Pancreas (tissue), 10 donors: ENCODE measurements around the gene GAD1. TPM values are rescaled to one million over a fixed set of nuclear protein-coding genes. Genes with fewer than 3 reads are reported as not detected.

Source experiments
- ATAC-seq, 4 donors: fragments of 200-7000 bp; cut with Tn5 transposase; one replicate each; pipeline versions ENCODE4 v1.8.0 to v1.9.1; 2020; ENCODE audit warnings: mild to moderate bottlenecking in 4 of 4, moderate library complexity in 4 of 4
- DNase-seq, 6 donors: peaks; one replicate each; pipeline ENCODE4 v3.0.0-alpha.2; 2020
- FAIRE-seq: peaks from 2 replicates; lab custom pipeline; 2012; peaks lifted over from hg19 to GRCh38; lab: Jason Lieb, UNC
- H3K27ac ChIP-seq, 4 donors: fragments of 200-600 bp; sonication (generic); 1 replicate in 3 of 4; 2 replicates in 1 of 4; pipeline versions ENCODE4 v1.5.0 to v1.8.0; 2020
- H3K27me3 ChIP-seq, 4 donors: fragments of 200-600 bp; one replicate each; pipeline ENCODE4 v1.8.0; 2021
- H3K36me3 ChIP-seq, 3 donors: fragments of 200-600 bp; sonication (generic) in 1 of 3; one replicate each; pipeline versions ENCODE4 v1.5.0 to v1.8.0; 2020 to 2021
- H3K4me1 ChIP-seq, 3 donors: fragments of 200-600 bp; one replicate each; pipeline ENCODE4 v1.8.0; 2021
- H3K4me3 ChIP-seq, 4 donors: fragments of 200-600 bp; sonication (generic) in 2 of 4; one replicate each; pipeline versions ENCODE4 v1.5.0 to v1.8.0; 2020 to 2021
- H3K9me3 ChIP-seq, 4 donors: fragments of 200-600 bp; one replicate each; pipeline ENCODE4 v1.8.0; 2021
- WGBS, 2 donors: extraction: QIAGEN DNeasy Blood & Tissue Kit; methylation state at CpG; one replicate each; pipeline ENCODE4 v1.1.7; 2013; 5-methylcytosine and 5-hydroxymethylcytosine counted together
- intact Hi-C, 3 donors: fragments of 100-400 bp; cut with DNase I; formaldehyde crosslinking; loops; one replicate each; pipeline versions ENCODE4 v1.11.1 to v1.14.2; 2022
- polyA plus RNA-seq, 2 donors: library from polyadenylated mRNA; stranded (reverse); fragments of 200-250 nt; gene quantifications; one replicate each; pipeline ENCODE4 v1.2.3, GENCODE V29; 2013
- total RNA-seq, 6 donors: library from RNA; stranded (reverse); fragmentation: NEBNext Ultra II Directional in 4 of 6; extraction: Animal tissue kit (Norgen Biotek cat#: 25700) in 4 of 6; gene quantifications; one replicate each; pipeline versions ENCODE4 v1.2.1 to v1.2.4, GENCODE V29; 2021 to 2023
- TF ChIP-seq, protein P1 (sequence below), 4 donors: fragments of 200-600 bp; sonication (generic) in 3 of 4; IDR thresholded peaks; one replicate each; pipeline versions ENCODE4 v1.5.0 to v1.8.0; 2021; ENCODE audit warnings: antibody characterized with exemption in 4 of 4
- donor health status: healthy with polysubstance abuse.
- donor health status: DM: no; HTN: no; CAD: no; lungs with moderate emphysema.
- donor health status: DM: no; HTN: no; CAD: no.
- donor health status: control.
- donor health status: control.
- donor health status: Bipolar disorder and iron deficiency.
- donor health status: DM: yes; HTN: yes; CAD: no.
- donor health status: DM: no; HTN: no; CAD: no.
- donor health status: DM: no; HTN: no; CAD: no.
- donor health status: DM: yes; HTN: yes; CAD: no.

Gene GAD1
- total and polyA plus RNA-seq, 8 donors, result 0.17 to 1.0 (median 0.35) TPM

DNA sequence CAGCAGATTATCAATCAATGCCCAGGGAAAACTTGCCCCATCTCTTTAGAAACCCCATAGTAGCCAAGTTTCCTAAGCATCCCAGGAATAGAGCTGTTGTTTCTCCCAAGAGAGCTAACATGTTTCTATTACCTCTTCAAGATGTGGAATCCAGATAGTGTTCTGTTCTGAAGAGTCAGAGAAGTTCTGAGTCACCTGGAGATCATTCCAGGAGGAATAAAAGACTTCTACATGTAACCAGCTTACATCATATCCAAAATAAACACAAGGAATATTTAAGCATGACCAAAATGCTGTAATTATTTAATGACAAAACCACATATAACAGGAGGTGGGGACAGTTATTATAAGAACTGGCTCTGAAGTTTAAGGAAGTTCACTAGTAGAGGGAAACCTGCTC lies 61.4 kb downstream of the GAD1 start:
- TF ChIP-seq, protein P1, sequence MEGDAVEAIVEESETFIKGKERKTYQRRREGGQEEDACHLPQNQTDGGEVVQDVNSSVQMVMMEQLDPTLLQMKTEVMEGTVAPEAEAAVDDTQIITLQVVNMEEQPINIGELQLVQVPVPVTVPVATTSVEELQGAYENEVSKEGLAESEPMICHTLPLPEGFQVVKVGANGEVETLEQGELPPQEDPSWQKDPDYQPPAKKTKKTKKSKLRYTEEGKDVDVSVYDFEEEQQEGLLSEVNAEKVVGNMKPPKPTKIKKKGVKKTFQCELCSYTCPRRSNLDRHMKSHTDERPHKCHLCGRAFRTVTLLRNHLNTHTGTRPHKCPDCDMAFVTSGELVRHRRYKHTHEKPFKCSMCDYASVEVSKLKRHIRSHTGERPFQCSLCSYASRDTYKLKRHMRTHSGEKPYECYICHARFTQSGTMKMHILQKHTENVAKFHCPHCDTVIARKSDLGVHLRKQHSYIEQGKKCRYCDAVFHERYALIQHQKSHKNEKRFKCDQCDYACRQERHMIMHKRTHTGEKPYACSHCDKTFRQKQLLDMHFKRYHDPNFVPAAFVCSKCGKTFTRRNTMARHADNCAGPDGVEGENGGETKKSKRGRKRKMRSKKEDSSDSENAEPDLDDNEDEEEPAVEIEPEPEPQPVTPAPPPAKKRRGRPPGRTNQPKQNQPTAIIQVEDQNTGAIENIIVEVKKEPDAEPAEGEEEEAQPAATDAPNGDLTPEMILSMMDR (IDR thresholded peaks at IDR 0.05), result no peak
- Histone ChIP-seq H3K4me1 (no peaks in the 10 kb centered on the region), H3K36me3 (no peaks in the 10 kb centered on the region), H3K27me3 (no peaks in the 10 kb centered on the region), H3K27ac (peak overlapping the region in 1 of 4 donors; percentile 12), H3K4me3 (no peak overlapping the region), H3K9me3 (no peaks in the 10 kb centered on the region)
- intact Hi-C loops, result no loop called here
- DNase-seq (no peak), FAIRE-seq (no peak), ATAC-seq (peak in 2 of 4 donors; percentile 30 to 35)

DNA sequence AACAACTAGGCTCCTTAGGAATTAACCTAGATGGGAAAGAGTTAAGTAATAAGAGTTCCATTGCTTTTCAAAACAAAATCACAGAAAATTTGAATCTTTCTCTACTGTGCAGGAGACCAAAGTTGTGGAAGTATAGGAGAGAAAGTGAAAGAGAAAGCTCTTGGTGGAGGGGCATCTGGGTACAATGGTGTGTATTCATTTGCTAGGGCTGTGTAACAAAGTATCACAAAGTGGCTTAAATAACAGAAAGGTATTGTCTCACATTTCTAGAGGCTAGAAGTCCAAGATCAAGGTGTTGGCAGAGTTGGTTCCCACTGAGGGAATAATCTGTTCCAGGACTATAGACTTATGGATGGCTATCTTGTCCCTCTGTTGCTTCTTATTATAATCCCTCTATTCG lies 61.8 kb downstream of the GAD1 start:
- no peak overlapping the region for H3K4me3 ChIP-seq
- no peaks in the 10 kb centered on the region for H3K36me3 ChIP-seq
- no peak for FAIRE-seq
- no peaks in the 10 kb centered on the region for H3K27me3 ChIP-seq
- peak overlapping the region in 1 of 4 donors; percentile 12 for H3K27ac ChIP-seq
- WGBS, 2 donors, result 71 to 73% methylated on average over 1 of the region's 1 CpG
- H3K9me3 ChIP-seq, result no peaks in the 10 kb centered on the region
- ATAC-seq, result peak in 3 of 4 donors; percentile 51 to 75 (median 62)
- intact Hi-C loops, result no loop called here
- no peak for DNase-seq
- TF ChIP-seq, protein P1 (IDR thresholded peaks at IDR 0.05), result no peak
- H3K4me1 ChIP-seq, result no peaks in the 10 kb centered on the region

DNA sequence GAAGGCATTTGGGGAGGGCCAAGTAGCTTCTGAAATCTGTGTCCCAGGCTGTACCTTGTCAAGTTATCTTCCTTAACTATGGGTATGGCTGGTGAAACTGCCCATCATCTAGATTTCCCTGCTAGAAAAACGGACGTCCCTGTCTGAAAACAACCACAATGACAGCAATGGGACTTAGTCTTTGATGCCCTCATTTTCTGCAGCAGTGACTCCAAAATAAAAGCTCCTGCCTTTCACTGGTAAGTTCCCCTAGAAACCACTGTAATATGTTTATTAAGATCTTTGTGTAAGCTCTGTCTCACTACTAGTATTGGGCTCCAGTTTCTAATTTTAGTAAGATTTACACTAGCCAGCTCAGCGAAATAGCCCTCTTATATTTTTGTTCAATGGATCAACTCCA lies 65.2 kb downstream of the GAD1 start:
- FAIRE-seq, result no peak
- 55 to 70% methylated on average over 3 of the region's 3 CpGs for WGBS, 2 donors
- no peak overlapping the region for H3K27ac ChIP-seq
- TF ChIP-seq, protein P1 (IDR thresholded peaks at IDR 0.05), result no peak
- no peaks in the 10 kb centered on the region for H3K36me3 ChIP-seq
- H3K4me3 ChIP-seq, result no peak overlapping the region
- intact Hi-C loops, result no loop called here
- DNase-seq, result no peak
- no peak for ATAC-seq
- H3K27me3 ChIP-seq, result no peaks in the 10 kb centered on the region
- H3K9me3 ChIP-seq, result no peaks in the 10 kb centered on the region
- no peaks in the 10 kb centered on the region for H3K4me1 ChIP-seq

DNA sequence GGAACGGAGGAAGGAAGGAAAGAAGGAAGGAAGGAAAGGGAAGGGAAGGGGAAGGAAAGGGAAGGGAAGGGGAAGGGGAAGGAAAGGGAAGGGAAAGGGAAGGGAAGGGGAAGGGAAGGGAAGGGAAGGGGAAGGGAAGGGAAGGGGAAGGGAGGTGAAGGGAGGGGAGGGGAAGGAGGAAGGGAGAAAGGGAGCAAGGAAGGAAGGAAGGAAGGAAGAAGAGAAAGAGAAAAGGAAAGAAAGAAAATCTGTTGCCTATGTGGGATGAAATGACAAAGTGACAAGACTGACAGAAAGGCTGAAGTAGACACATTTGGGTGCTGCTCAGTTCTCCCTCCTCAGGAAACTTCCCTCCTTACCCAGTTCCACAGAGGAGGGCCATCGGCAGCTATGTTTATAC lies 66.1 kb downstream of the GAD1 start:
- H3K4me1 ChIP-seq, result no peaks in the 10 kb centered on the region
- FAIRE-seq, result no peak
- no peak overlapping the region for H3K4me3 ChIP-seq
- 72 to 100% methylated on average over 2 of the region's 2 CpGs for WGBS, 2 donors
- intact Hi-C loops, result no loop called here
- no peaks in the 10 kb centered on the region for H3K36me3 ChIP-seq
- no peaks in the 10 kb centered on the region for H3K27me3 ChIP-seq
- no peak overlapping the region for H3K27ac ChIP-seq
- ATAC-seq, result no peak
- no peaks in the 10 kb centered on the region for H3K9me3 ChIP-seq
- DNase-seq, result no peak
- TF ChIP-seq, protein P1 (IDR thresholded peaks at IDR 0.05), result no peak

DNA sequence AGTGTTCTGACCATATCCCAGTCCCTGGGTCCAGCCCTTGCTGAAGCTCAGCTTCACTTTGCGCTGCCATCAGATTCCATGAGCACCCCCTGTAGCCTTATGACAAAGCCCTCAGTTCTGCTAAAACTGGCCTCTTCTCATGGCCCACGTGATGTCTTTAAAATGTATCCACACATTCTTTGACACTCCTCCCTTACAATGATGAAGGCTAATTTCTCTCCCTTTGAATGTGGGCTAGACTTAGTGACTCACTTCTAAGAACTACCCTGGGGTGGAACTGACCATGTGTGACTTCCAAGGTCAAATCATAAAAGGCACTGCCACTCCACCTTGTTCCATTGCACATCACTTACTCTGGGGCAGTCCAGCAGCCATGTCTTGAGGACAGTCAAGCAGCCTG lies 67.0 kb downstream of the GAD1 start:
- no peak for DNase-seq
- FAIRE-seq, result no peak
- Histone ChIP-seq H3K4me3 (no peak overlapping the region), H3K27ac (no peak overlapping the region), H3K9me3 (no peaks in the 10 kb centered on the region), H3K27me3 (no peaks in the 10 kb centered on the region), H3K36me3 (no peaks in the 10 kb centered on the region), H3K4me1 (no peaks in the 10 kb centered on the region)
- TF ChIP-seq, protein P1 (IDR thresholded peaks at IDR 0.05), result no peak
- intact Hi-C loops, result no loop called here
- WGBS, 2 donors, result 89 to 90% methylated on average over 2 of the region's 2 CpGs
- ATAC-seq, result no peak
